Suppressor macrophage treated with lipopolysaccharide for 4 hours (primary cell): Measurements from ENCODE around the gene FGD4.
"Not testable (repeated sequence)": the region's sequence is repeated elsewhere in the genome, so short reads cannot be mapped to it uniquely, and the experiment has no call there.

Experiments
- DNase-seq: peaks from one replicate; pipeline ENCODE4 v3.0.0-alpha.2; 2020

Gene FGD4

GRCh38 chr12:32532951-32533350 is 133.6 kb downstream of the FGD4 start:
- DNase-seq: no peak

GRCh38 chr12:32533506-32533905 is 134.1 kb downstream of the FGD4 start:
- DNase-seq: not testable (repeated sequence)

DNA sequence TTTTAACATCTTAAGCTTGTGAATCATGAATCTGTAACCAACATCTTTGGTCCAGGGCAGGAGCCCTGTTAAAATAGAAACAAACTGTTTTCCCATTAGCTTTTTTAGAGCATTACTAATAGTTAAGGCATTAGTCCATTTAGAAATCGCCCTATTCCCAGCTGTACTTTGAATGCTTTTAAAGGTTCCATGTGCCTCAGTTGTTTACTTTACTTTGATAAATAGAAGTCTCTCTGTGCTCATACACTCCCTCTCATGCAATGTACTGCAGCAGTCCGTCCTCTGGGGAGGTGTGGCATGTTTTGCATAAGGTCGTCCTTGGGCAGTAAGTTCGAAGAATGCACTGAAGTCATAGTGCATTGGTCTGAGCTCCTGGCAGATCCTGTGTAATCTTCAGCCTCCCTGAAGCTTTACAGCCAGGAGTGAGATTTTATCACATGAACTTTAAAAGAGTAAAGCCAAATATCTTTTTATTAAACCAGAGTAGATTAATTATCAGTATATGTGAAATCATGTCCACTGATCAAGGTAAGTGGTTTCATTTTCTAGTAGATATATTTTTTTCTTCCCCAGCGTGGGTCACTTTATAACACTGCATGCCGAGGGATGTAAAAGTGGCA is 134.7 kb downstream of the FGD4 start:
- peak; percentile 45 for DNase-seq

DNA sequence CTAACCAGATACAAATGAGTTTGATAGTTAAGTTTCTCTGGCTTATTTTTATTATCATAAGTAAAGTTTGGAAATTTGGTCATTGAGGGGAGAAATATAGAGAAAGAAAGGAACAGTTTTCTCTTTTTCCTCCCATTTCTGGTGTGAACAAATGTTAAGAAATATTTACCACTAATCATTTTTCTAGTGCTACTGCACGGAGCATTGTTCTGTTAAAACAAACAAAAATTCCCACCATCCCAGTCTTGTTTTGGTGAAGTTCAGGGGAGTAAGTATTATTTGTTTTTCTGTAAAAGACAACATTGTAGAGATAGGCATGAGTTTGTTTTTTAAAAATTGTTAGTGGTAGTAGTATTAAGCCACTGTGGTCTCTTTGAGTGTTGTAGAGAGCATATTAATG is 135.3 kb downstream of the FGD4 start:
- no peak for DNase-seq

GRCh38 chr12:32535288-32535999 is 136.1 kb downstream of the FGD4 start:
- peak; percentile 36 for DNase-seq

DNA sequence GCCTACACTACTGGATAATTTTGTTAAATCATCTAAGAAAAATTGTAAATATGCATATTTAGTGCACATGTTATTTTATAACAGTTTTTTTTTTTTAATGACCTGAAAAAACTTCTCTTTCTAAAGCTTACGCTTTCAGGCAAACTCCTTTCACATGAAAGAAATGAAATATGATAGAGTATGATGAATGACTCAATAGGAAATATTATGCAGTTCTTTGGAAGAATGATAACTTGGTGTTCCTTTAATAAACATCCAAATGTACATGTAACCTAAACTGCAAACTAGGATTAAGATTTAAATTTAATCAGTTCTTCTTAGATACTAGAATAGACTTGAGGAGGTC is 136.6 kb downstream of the FGD4 start:
- DNase-seq: no peak

GRCh38 chr12:32541754-32542374 is 142.5 kb downstream of the FGD4 start:
- DNase-seq: no peak

DNA sequence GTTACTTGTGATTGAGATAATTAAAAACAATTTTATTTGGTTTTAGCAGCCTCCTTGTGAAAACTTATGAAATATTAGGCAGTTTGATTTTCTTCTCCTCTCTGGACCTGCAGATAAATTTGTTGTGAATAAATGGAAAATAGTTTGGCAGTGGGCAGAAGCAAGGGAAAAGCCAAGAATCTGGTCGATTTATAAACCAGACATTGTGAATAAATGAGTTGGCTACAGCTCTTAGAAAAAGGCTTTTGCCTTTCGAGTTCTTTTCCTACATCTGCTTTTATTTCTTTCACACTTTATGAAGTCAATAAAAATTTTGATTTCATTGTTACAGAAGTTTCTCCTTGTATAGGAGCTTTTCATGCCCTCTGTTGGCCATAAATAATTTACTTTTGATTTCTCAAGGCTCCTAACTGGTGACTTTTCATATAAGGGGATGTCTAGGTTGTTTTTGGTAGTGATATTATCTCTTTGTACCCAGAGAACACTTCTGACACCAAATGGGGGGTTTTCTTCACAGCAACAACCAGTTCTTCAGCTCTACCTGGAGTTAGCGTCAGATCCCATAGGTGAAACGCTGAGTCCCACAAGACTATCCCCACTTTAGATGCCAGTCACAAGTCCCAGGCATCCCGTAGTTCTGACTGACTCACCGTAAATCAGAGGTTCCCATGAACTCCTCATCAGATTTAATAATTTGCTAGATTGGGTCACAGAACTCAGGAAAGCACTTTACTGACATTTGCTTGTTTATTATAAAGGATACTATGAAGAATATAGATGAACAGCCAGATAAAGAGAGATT is 143.3 kb downstream of the FGD4 start:
- no peak for DNase-seq

DNA sequence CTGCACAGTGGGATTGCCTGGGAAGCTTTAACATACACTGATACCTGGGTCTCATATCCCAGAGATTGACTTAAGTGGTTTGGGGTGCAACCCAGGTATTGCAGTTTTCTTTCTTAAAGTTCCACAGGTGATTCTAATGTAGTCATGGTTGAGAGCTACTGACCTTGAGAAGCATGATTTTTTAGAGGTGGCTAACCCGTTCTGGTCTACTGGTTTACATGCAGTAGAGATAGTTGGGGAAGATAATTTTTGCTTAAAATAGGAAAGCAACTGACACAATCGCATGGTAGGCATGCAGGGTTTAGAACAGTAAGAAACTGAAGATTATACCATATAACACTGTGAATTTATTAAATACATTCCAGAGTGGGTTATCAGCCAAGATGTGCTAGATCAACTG is 145.5 kb downstream of the FGD4 start:
- no peak for DNase-seq

GRCh38 chr12:32545413-32545980 is 146.1 kb downstream of the FGD4 start:
- DNase-seq: no peak

DNA sequence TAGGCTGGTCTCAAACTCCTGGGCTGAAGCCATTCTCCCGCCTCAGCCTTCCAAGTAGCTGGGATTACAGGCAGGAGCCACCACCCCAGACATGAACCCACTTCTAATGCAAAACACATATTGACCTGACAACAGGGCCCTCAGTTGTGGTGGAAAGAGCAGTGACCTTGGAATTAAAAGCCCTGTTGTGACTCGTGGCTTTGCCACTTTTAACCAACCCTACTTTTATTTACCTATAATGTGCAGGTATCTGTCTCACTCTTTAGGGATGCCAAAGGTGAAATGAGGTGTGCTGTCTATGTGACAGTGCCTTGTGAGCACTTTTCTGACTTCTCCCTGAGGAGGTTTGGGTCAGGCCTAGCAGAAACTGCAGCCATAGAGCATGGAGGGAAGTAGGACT is 146.9 kb downstream of the FGD4 start:
- DNase-seq: no peak

DNA sequence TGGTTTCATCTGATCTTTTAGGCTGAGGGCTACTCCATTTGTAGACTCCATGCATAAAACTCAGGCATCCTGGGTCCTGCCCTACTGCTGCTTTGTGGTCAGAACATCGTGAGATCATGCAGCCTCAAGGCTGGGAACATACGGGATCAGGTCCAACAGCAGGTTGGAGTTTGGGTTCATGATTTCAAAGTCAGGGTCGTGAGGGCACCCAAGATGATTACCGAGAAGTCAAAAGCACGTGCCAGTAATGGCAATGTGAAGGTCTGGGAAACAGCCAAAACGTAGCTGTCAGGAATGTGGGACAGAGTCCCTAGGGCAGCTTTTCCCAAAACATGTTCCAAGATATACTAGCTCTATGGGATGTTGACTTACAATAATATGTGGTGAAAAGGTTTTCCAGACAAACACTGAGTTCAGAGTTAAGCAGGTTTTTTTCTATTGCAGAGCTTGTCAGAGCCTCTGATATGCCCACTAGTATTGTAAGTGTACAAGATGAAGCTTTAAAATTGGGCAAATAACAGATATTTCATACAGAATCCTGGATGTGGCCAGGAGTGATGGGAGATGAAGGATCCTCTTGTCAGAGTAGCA is 149.4 kb downstream of the FGD4 start:
- DNase-seq: no peak

GRCh38 chr12:32549675-32550079 is 150.3 kb downstream of the FGD4 start:
- DNase-seq: peak; percentile 12

DNA sequence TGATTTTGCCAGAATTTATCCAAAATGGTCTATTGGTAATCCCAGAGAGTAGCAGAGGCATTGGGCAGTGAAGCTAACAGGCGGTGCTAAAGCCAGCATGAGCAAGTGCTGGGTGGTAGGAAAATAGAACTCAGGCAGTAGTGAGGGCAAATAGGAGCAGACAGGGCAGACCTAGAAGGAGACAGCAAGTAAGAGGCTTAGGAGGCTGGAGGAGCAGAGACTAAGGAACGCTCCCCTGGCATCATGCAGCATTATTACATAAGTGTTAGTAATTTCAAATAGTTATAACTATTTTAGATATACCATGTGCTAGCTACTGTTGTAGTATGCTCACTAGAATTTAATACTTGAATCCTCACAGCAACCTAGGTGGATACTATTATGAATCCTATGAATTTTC is 151.7 kb downstream of the FGD4 start:
- no peak for DNase-seq

DNA sequence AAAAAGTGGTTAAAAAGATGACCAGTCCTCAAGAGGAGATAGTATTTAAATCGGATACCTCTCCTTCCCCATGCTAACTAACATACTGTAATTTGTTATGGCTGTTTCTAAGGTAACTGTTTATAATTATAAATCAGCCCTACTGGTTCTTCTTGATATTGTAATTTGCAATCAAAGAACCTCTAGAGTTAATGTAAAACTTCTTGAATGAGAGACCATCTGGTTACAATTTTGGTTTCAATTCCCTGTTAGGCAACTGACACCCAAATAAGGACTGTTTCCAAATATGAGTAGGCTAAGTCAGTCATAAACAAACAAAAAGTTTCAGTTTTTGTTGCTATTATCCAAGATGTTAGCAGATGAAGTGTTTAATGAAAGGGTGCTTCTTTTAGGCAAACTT is 159.5 kb downstream of the FGD4 start:
- DNase-seq: peak; percentile 84

GRCh38 chr12:32559434-32559833 is 160.1 kb downstream of the FGD4 start:
- DNase-seq: peak; percentile 9

DNA sequence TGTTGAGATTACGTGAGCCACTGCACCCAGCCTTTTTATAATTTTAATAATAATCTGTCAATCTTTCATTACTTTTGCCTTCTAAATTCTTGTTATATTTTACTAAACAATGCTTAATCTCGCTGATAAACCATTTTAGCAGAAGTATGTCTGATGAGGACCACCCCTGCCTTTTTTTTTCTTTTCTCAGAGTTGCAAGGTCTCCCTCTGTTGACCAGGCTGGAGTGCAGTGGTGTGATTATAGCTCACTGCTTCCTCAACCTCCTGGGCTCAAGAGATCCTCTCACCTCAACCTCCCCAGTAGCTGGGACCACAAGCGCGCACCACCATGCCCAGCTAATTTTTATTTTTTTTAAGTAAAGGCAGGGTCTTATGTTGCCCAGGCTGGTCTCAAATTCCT is 161.2 kb downstream of the FGD4 start:
- no peak for DNase-seq

- DNase-seq: peak; percentile 9
Observed at GRCh38 chr12:32561931-32562341, 162.6 kb downstream of the FGD4 start.

DNA sequence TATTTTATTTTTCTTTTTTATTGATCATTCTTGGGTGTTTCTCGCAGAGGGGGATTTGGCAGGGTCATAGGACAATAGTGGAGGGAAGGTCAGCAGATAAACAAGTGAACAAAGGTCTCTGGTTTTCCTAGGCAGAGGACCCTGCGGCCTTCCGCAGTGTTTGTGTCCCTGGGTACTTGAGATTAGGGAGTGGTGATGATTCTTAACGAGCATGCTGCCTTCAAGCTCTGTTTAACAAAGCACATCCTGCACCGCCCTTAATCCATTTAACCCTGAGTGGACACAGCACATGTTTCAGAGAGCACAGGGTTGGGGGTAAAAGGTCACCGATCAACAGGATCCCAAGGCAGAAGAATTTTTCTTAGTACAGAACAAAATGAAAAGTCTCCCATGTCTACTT is 163.1 kb downstream of the FGD4 start:
- DNase-seq: not testable (repeated sequence)

DNA sequence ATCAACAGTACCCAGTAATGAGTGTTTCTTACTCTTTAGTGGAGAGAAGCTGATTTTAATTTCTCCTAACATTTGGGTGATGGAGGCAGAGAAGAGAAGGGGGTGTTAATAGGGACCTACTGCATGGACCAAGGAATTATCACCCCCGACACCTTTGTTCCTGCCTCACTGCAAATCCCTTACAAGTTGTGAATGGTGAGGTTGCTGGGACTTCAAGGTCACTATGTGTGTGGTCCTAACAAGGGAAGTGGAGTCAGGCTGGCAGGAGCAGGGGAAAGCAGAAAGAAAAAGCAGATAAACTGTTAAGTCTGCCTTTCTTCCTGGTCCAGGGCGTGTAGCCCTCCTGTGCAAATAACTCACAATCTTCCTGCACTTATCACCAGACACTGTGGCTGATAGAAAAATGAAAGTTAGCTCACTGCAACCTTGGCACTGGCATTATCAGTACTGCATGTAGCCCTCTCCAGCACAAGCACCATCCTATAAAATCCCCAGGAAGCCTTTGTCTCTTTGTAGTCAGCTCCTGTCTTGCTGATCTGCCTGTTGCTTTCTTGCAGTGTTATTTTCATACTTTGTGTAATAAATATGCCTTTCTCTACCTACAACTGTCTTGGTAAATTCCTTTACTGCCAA is 167.4 kb downstream of the FGD4 start:
- DNase-seq: no peak

- DNase-seq: no peak
Observed at GRCh38 chr12:32567296-32567674, 167.9 kb downstream of the FGD4 start.

GRCh38 chr12:32568228-32568627 is 168.9 kb downstream of the FGD4 start:
- DNase-seq: no peak
